Measurements from ENCODE around the gene FASTK.

FASTK gene

GRCh38 chr7:151117565-151117964 lies 37.0 kb upstream of the FASTK start:
- peak; percentile 11 for DNase-seq (ENCODE audit: low read depth)

GRCh38 chr7:151116603-151117440 lies 36.2 kb upstream of the FASTK start:
- no peak for DNase-seq (ENCODE audit: low read depth)

GRCh38 chr7:151115836-151116418 lies 35.3 kb upstream of the FASTK start:
- DNase-seq (ENCODE audit: low read depth), result no peak

GRCh38 chr7:151115121-151115835 lies 34.7 kb upstream of the FASTK start:
- DNase-seq (ENCODE audit: low read depth), result no peak

GRCh38 chr7:151114151-151115090 lies 33.8 kb upstream of the FASTK start:
- DNase-seq (ENCODE audit: low read depth), result no peak

GRCh38 chr7:151113344-151114150 lies 32.9 kb upstream of the FASTK start:
- DNase-seq (ENCODE audit: low read depth), result no peak

GRCh38 chr7:151110941-151111645 lies 30.5 kb upstream of the FASTK start:
- peak; percentile 59 for DNase-seq (ENCODE audit: low read depth)

GRCh38 chr7:151110236-151110940 lies 29.8 kb upstream of the FASTK start:
- no peak for DNase-seq (ENCODE audit: low read depth)

- no peak for DNase-seq (ENCODE audit: low read depth)
Observed at GRCh38 chr7:151109094-151110048, 28.8 kb upstream of the FASTK start.

GRCh38 chr7:151107882-151108281 lies 27.3 kb upstream of the FASTK start:
- no peak for DNase-seq (ENCODE audit: low read depth)

- DNase-seq (ENCODE audit: low read depth), result no peak
Observed at GRCh38 chr7:151104411-151105235, 24.0 kb upstream of the FASTK start.

GRCh38 chr7:151103973-151104372 lies 23.4 kb upstream of the FASTK start:
- DNase-seq (ENCODE audit: low read depth), result no peak

GRCh38 chr7:151102991-151103390 lies 22.4 kb upstream of the FASTK start:
- DNase-seq (ENCODE audit: low read depth), result no peak

- no peak for DNase-seq (ENCODE audit: low read depth)
Observed at GRCh38 chr7:151101621-151102396, 21.2 kb upstream of the FASTK start.

GRCh38 chr7:151100921-151101320 lies 20.3 kb upstream of the FASTK start:
- no peak for DNase-seq (ENCODE audit: low read depth)

GRCh38 chr7:151099486-151100211 lies 19.0 kb upstream of the FASTK start:
- DNase-seq (ENCODE audit: low read depth), result no peak

Measured in activated T-helper 9 cell treated with anti-CD3 and anti-CD28 coated beads, Interleukin-2, amount 50 U/mL, for 16 hours (primary cell).